ENCODE measurements around the gene FOXL2.

FOXL2 gene

GRCh38 chr3:138946663-138947494 is at the start of gene FOXL2, which contains the start of gene FOXL2NB:
Gene FOXL2, minus strand, starts transcription at chr3:138947137. Its CDS starts 415 bp downstream, at chr3:138946722.
Gene FOXL2NB, plus strand, starts transcription at chr3:138947217. Its CDS starts 148 bp downstream, at chr3:138947365.
- H3K4me2 ChIP-seq (ENCODE audit: low read length), result no peak within 1 kb of the TSS
- no peak within 1 kb of the TSS for H3K27ac ChIP-seq (ENCODE audit: low read length)
- TF ChIP-seq EZH2phosphoT487 (IDR thresholded peaks at IDR 0.05; ENCODE audit: low read depth) (no peak), CTCF (IDR thresholded peaks at IDR 0.05; ENCODE audit: low read depth, low read length) (no peak)
- H2AFZ ChIP-seq (ENCODE audit: low read depth, low read length), result no peak within 1 kb of the TSS
- no peak within 1 kb of the TSS for H3K4me3 ChIP-seq (ENCODE audit: low read length)
- H3K79me2 ChIP-seq (ENCODE audit: low read length), result no peaks in the 10 kb centered on the region
- no peaks in the 10 kb centered on the region for H3K27me3 ChIP-seq (ENCODE audit: low read depth, low read length)
- H3K4me1 ChIP-seq (ENCODE audit: low read length), result no peaks in the 10 kb centered on the region
- H4K20me1 ChIP-seq (ENCODE audit: insufficient read depth, low read length), result no peaks in the 10 kb centered on the region
- no peak within 1 kb of the TSS for H3K9ac ChIP-seq (ENCODE audit: low read length)
- H3K36me3 ChIP-seq (replicated peaks; ENCODE audit: low read depth, low read length), result no peaks in the 10 kb centered on the region
- no peaks in the 10 kb centered on the region for H3K9me3 ChIP-seq (ENCODE audit: insufficient read depth, low read length)

- H3K9me3 ChIP-seq (ENCODE audit: insufficient read depth, low read length), result no peaks in the 10 kb centered on the region
- peaks cover 32% of the 10 kb centered on the region for H3K27me3 ChIP-seq (ENCODE audit: low read depth, low read length)
- no peak overlapping the region for H3K4me3 ChIP-seq (ENCODE audit: low read length)
- no peaks in the 10 kb centered on the region for H4K20me1 ChIP-seq (ENCODE audit: insufficient read depth, low read length)
- no peaks in the 10 kb centered on the region for H3K4me1 ChIP-seq (ENCODE audit: low read length)
- TF ChIP-seq CTCF (IDR thresholded peaks at IDR 0.05; ENCODE audit: low read depth, low read length) (no peak), EZH2phosphoT487 (IDR thresholded peaks at IDR 0.05; ENCODE audit: low read depth) (no peak)
- H3K36me3 ChIP-seq (replicated peaks; ENCODE audit: low read depth, low read length), result no peaks in the 10 kb centered on the region
- H3K9ac ChIP-seq (ENCODE audit: low read length), result no peak overlapping the region
- H2AFZ ChIP-seq (ENCODE audit: low read depth, low read length), result no peak overlapping the region
- no peak overlapping the region for H3K4me2 ChIP-seq (ENCODE audit: low read length)
- no peaks in the 10 kb centered on the region for H3K79me2 ChIP-seq (ENCODE audit: low read length)
- H3K27ac ChIP-seq (ENCODE audit: low read length), result no peak overlapping the region
Measured at GRCh38 chr3:138995706-138996105, 48.8 kb upstream of the FOXL2 start.

GRCh38 chr3:138987181-138987580 is 40.2 kb upstream of the FOXL2 start:
- Histone ChIP-seq H3K79me2 (ENCODE audit: low read length) (no peaks in the 10 kb centered on the region), H3K27ac (ENCODE audit: low read length) (no peak overlapping the region), H3K9ac (ENCODE audit: low read length) (no peak overlapping the region), H3K36me3 (replicated peaks; ENCODE audit: low read depth, low read length) (no peaks in the 10 kb centered on the region), H3K4me3 (ENCODE audit: low read length) (no peak overlapping the region), H3K4me1 (ENCODE audit: low read length) (no peaks in the 10 kb centered on the region), H3K27me3 (ENCODE audit: low read depth, low read length) (0 out of 2 replicates have a peak, but pooled peaks cover under 1% of the 10 kb centered on the region), H4K20me1 (ENCODE audit: insufficient read depth, low read length) (no peaks in the 10 kb centered on the region), H3K4me2 (ENCODE audit: low read length) (no peak overlapping the region), H3K9me3 (ENCODE audit: insufficient read depth, low read length) (no peaks in the 10 kb centered on the region), H2AFZ (ENCODE audit: low read depth, low read length) (no peak overlapping the region)
- no peak for TF ChIP-seq EZH2phosphoT487 (IDR thresholded peaks at IDR 0.05; ENCODE audit: low read depth)
- TF ChIP-seq CTCF (IDR thresholded peaks at IDR 0.05; ENCODE audit: low read depth, low read length), result no peak

GRCh38 chr3:138985932-138986331 is 39.0 kb upstream of the FOXL2 start:
- TF ChIP-seq EZH2phosphoT487 (IDR thresholded peaks at IDR 0.05; ENCODE audit: low read depth), result no peak
- TF ChIP-seq CTCF (IDR thresholded peaks at IDR 0.05; ENCODE audit: low read depth, low read length), result no peak
- H3K27me3 ChIP-seq (ENCODE audit: low read depth, low read length), result peaks cover 3% of the 10 kb centered on the region; the same call in 1 of the 2 replicates
- H3K9ac ChIP-seq (ENCODE audit: low read length), result no peak overlapping the region
- H3K27ac ChIP-seq (ENCODE audit: low read length), result no peak overlapping the region
- no peaks in the 10 kb centered on the region for H4K20me1 ChIP-seq (ENCODE audit: insufficient read depth, low read length)
- no peak overlapping the region for H3K4me3 ChIP-seq (ENCODE audit: low read length)
- H3K36me3 ChIP-seq (replicated peaks; ENCODE audit: low read depth, low read length), result no peaks in the 10 kb centered on the region
- no peak overlapping the region for H2AFZ ChIP-seq (ENCODE audit: low read depth, low read length)
- no peaks in the 10 kb centered on the region for H3K79me2 ChIP-seq (ENCODE audit: low read length)
- H3K9me3 ChIP-seq (ENCODE audit: insufficient read depth, low read length), result no peaks in the 10 kb centered on the region
- H3K4me2 ChIP-seq (ENCODE audit: low read length), result no peak overlapping the region
- no peaks in the 10 kb centered on the region for H3K4me1 ChIP-seq (ENCODE audit: low read length)

Data from OCI-LY3 (cell line).